Body of pancreas (tissue), 4 donors: ENCODE results near the gene GRIK1. TPM values are rescaled to one million over a fixed set of nuclear protein-coding genes. Genes with fewer than 3 reads are reported as not detected.

ENCODE experiments used
- ATAC-seq: fragments of 150-250 bp; one replicate; pipeline ENCODE4 v1.9.1; 2016
- DNase-seq, 4 donors: peaks; one replicate each; pipeline ENCODE4 v3.0.0-alpha.2; 2019
- H3K27ac ChIP-seq, 4 donors: fragments of 200-600 bp; sonication (generic); 1 replicate in 3 of 4; 2 replicates in 1 of 4; pipeline versions ENCODE4 v1.5.1 to v1.6.1; 2016 to 2019; ENCODE audit warnings: mild to moderate bottlenecking in 1 of 4, mixed read lengths in 1 of 4, moderate library complexity in 1 of 4
- H3K27me3 ChIP-seq, 2 donors: fragments of 200-600 bp; sonication (generic); one replicate each; pipeline ENCODE4 v1.6.0; 2016; ENCODE audit warnings: mild to moderate bottlenecking in 1 of 2
- H3K36me3 ChIP-seq, 2 donors: fragments of 200-600 bp; sonication (generic); replicated peaks in 1 of 2; 2 replicates each; pipeline ENCODE4 v1.5.1; 2016; ENCODE audit warnings: low read depth in 2 of 2; ENCODE audit not compliant: insufficient read depth in 1 of 2
- H3K4me1 ChIP-seq: fragments of 200-600 bp; sonication (generic); one replicate; pipeline ENCODE4 v1.6.0; 2016
- H3K4me3 ChIP-seq, 2 donors: fragments of 200-600 bp; sonication (generic); 1 replicate in 1 of 2; 2 replicates in 1 of 2; pipeline ENCODE4 v1.5.1; 2016 to 2019
- H3K9me3 ChIP-seq, 3 donors: fragments of 200-600 bp; sonication (generic); 1 replicate in 2 of 3; 2 replicates in 1 of 3; pipeline ENCODE4 v1.5.1; 2016
- CTCF ChIP-seq, 7 experiments: fragments of 450-650 bp in 4 of 7; fragments of 200-600 bp in 3 of 7; sonication (generic) in 3 of 7; IDR thresholded peaks; one replicate each; pipeline ENCODE4 v1.5.1; 2016 to 2019; ENCODE audit warnings: antibody characterized with exemption in 7 of 7
- POLR2A ChIP-seq, 3 donors: fragments of 450-650 bp; IDR thresholded peaks; one replicate each; pipeline ENCODE4 v1.6.1; 2016; ENCODE audit warnings: antibody characterized with exemption in 3 of 3, mild to moderate bottlenecking in 2 of 3
- WGBS, 2 donors: methylation state at CpG; one replicate each; pipeline ENCODE4 v1.1.5; 2017; 5-methylcytosine and 5-hydroxymethylcytosine counted together
- intact Hi-C: fragments of 100-400 bp; cut with DNase I; formaldehyde crosslinking; loops from one replicate; pipeline ENCODE4 v1.15.1; 2023
- total RNA-seq, 2 donors: library from RNA; depleted of rRNA; stranded (reverse); fragments of >200 nt; gene quantifications; one replicate each; pipeline ENCODE4 v1.1.0, GENCODE V29; 2016

Gene GRIK1
- total RNA-seq, 2 donors from 2014 or later, result 0.66 TPM; not detected in 1

- intact Hi-C loops, result no loop called here
- WGBS, 2 donors, result 74 to 77% methylated on average over 4 of the region's 4 CpGs
- DNase-seq (no peak), ATAC-seq (no peak)
- H3K4me3 ChIP-seq, result no peak overlapping the region
- TF ChIP-seq POLR2A (IDR thresholded peaks at IDR 0.05) (no peak), CTCF (IDR thresholded peaks at IDR 0.05) (no peak)
- no peak overlapping the region for H3K27ac ChIP-seq
- H3K4me1 ChIP-seq, result no peaks in the 10 kb centered on the region
- no peaks in the 10 kb centered on the region for H3K27me3 ChIP-seq
- no peaks in the 10 kb centered on the region for H3K36me3 ChIP-seq
- no peaks in the 10 kb centered on the region for H3K9me3 ChIP-seq
These were observed 231.4 kb downstream of the GRIK1 start for GRCh38 chr21:29708401-29708800.

- Histone ChIP-seq H3K27me3 (no peaks in the 10 kb centered on the region), H3K36me3 (no peaks in the 10 kb centered on the region), H3K27ac (no peak overlapping the region), H3K4me1 (no peaks in the 10 kb centered on the region), H3K4me3 (no peak overlapping the region), H3K9me3 (no peaks in the 10 kb centered on the region)
- 64 to 76% methylated on average over 1 of the region's 1 CpG for WGBS, 2 donors
- TF ChIP-seq POLR2A (IDR thresholded peaks at IDR 0.05) (no peak), CTCF (IDR thresholded peaks at IDR 0.05) (no peak)
- ATAC-seq (no peak), DNase-seq (no peak)
- intact Hi-C loops, result no loop called here
These were observed 235.1 kb downstream of the GRIK1 start for GRCh38 chr21:29704719-29705118.

GRCh38 chr21:29701676-29702075 lies 238.1 kb downstream of the GRIK1 start:
- intact Hi-C loops, result no loop called here
- 92 to 94% methylated on average over 5 of the region's 5 CpGs for WGBS, 2 donors
- H3K4me1 ChIP-seq, result no peaks in the 10 kb centered on the region
- H3K4me3 ChIP-seq, result no peak overlapping the region
- no peaks in the 10 kb centered on the region for H3K27me3 ChIP-seq
- no peak for ATAC-seq
- H3K36me3 ChIP-seq, result no peaks in the 10 kb centered on the region
- no peak for DNase-seq
- H3K9me3 ChIP-seq, result no peaks in the 10 kb centered on the region
- no peak overlapping the region for H3K27ac ChIP-seq
- no peak for TF ChIP-seq POLR2A (IDR thresholded peaks at IDR 0.05)
- TF ChIP-seq CTCF (IDR thresholded peaks at IDR 0.05), result no peak

GRCh38 chr21:29697555-29698193 lies 242.1 kb downstream of the GRIK1 start:
- WGBS, 2 donors, result 39 to 42% methylated on average over 7 of the region's 7 CpGs
- ATAC-seq, result peak; percentile 69
- peak overlapping the region in 1 of 4 donors; percentile 6 for H3K27ac ChIP-seq

More at GRCh38 chr21:29697555-29698193, 242.1 kb downstream of the GRIK1 start:
- Histone ChIP-seq H3K4me3 (no peak overlapping the region), H3K27me3 (no peaks in the 10 kb centered on the region), H3K9me3 (no peaks in the 10 kb centered on the region), H3K36me3 (no peaks in the 10 kb centered on the region), H3K4me1 (peaks cover 2% of the 10 kb centered on the region)
- TF ChIP-seq POLR2A (IDR thresholded peaks at IDR 0.05) (no peak), CTCF (IDR thresholded peaks at IDR 0.05) (no peak)
- DNase-seq, result peak in 1 of 4 donors; percentile 27
- intact Hi-C loops, result no loop called here
